Measurements from ENCODE around the gene PLD3.

Gene PLD3

DNA sequence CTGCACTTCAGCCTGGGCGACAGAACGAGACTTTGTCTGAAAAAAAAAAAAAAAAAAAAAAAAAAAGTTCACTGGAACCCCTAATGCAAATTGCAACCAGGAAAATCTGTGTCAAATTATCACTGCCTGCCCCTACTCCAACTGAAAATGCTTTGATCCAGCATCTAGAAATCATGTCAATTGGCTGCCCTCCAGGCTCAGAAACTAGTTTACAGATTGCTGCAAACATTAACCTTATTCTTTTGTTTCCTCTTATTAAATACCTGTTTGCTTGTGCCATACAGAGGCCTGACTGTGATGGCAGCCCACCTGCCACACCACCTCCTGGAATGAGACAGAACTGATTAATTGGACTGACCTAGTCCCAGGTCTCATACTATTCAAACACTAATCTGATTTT, 44.7 kb upstream of the PLD3 start:
- Histone ChIP-seq H3K9me3 (ENCODE audit: control insufficient read depth, insufficient read depth, low read length) (no peaks in the 10 kb centered on the region), H3K9me2 (replicated peaks; ENCODE audit: control insufficient read depth, low read length) (no peaks in the 10 kb centered on the region)

DNA sequence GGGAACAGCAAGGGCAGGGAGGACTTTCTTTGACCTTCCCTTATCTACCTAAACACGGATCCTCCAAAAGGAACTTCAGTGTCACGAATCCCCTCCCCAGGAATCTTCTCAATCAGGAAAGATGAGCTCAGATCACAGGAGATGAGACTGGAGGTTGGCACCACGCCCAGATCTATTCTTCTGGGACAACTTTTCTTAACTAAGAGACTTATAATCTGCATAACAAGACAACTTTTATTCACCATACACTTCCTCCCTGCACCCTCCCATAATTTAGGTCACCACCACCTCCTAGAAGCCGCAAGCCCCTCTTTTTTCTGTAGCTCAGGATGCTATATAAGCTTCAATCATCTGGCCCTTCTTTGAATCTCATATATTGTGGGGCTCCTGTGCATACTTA, 44.2 kb upstream of the PLD3 start:
- no peaks in the 10 kb centered on the region for H3K79me2 ChIP-seq (ENCODE audit: control insufficient read depth, low read length)
- H3K9me3 ChIP-seq (ENCODE audit: control insufficient read depth, insufficient read depth, low read length) = no peaks in the 10 kb centered on the region
- no peak overlapping the region for H3K27ac ChIP-seq (ENCODE audit: low read depth, low read length)
- no peaks in the 10 kb centered on the region for H3F3A ChIP-seq (ENCODE audit: control insufficient read depth, insufficient read depth)
- no peaks in the 10 kb centered on the region for H3K27me3 ChIP-seq (ENCODE audit: control insufficient read depth, low read length)
- H3K4me2 ChIP-seq (ENCODE audit: low read length) = no peak overlapping the region
- H3K9me2 ChIP-seq (replicated peaks; ENCODE audit: control insufficient read depth, low read length) = no peaks in the 10 kb centered on the region
- no peak for TF ChIP-seq EZH2phosphoT487 (IDR thresholded peaks at IDR 0.05; ENCODE audit: borderline replicate concordance, low read length)
- TF ChIP-seq, protein P1, sequence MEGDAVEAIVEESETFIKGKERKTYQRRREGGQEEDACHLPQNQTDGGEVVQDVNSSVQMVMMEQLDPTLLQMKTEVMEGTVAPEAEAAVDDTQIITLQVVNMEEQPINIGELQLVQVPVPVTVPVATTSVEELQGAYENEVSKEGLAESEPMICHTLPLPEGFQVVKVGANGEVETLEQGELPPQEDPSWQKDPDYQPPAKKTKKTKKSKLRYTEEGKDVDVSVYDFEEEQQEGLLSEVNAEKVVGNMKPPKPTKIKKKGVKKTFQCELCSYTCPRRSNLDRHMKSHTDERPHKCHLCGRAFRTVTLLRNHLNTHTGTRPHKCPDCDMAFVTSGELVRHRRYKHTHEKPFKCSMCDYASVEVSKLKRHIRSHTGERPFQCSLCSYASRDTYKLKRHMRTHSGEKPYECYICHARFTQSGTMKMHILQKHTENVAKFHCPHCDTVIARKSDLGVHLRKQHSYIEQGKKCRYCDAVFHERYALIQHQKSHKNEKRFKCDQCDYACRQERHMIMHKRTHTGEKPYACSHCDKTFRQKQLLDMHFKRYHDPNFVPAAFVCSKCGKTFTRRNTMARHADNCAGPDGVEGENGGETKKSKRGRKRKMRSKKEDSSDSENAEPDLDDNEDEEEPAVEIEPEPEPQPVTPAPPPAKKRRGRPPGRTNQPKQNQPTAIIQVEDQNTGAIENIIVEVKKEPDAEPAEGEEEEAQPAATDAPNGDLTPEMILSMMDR (IDR thresholded peaks at IDR 0.05; ENCODE audit: low read depth, low read length, poor library complexity, severe bottlenecking) = no peak
- no peaks in the 10 kb centered on the region for H3K36me3 ChIP-seq (ENCODE audit: control insufficient read depth, low read length)
- no peaks in the 10 kb centered on the region for H4K20me1 ChIP-seq (ENCODE audit: control insufficient read depth, insufficient read depth, low read depth, low read length)
- H3K4me3 ChIP-seq (ENCODE audit: low read length) = no peak overlapping the region
- peaks cover 3% of the 10 kb centered on the region; the same call in 1 of the 2 replicates for H3K4me1 ChIP-seq (ENCODE audit: control insufficient read depth, low read length)

More for the DNA sequence above, 44.7 kb upstream of the PLD3 start:
- H3K27me3 ChIP-seq (ENCODE audit: control insufficient read depth, low read length) = no peaks in the 10 kb centered on the region
- H3K27ac ChIP-seq (ENCODE audit: low read depth, low read length) = no peak overlapping the region
- TF ChIP-seq EZH2phosphoT487 (IDR thresholded peaks at IDR 0.05; ENCODE audit: borderline replicate concordance, low read length) = no peak
- TF ChIP-seq, protein P1 (IDR thresholded peaks at IDR 0.05; ENCODE audit: low read depth, low read length, poor library complexity, severe bottlenecking) = no peak
- H3K4me2 ChIP-seq (ENCODE audit: low read length) = no peak overlapping the region
- H3K36me3 ChIP-seq (ENCODE audit: control insufficient read depth, low read length) = no peaks in the 10 kb centered on the region
- no peaks in the 10 kb centered on the region for H4K20me1 ChIP-seq (ENCODE audit: control insufficient read depth, insufficient read depth, low read depth, low read length)
- no peak overlapping the region for H3K4me3 ChIP-seq (ENCODE audit: low read length)
- no peaks in the 10 kb centered on the region for H3K79me2 ChIP-seq (ENCODE audit: control insufficient read depth, low read length)
- peaks cover 3% of the 10 kb centered on the region; the same call in 1 of the 2 replicates for H3K4me1 ChIP-seq (ENCODE audit: control insufficient read depth, low read length)
- H3F3A ChIP-seq (ENCODE audit: control insufficient read depth, insufficient read depth) = no peaks in the 10 kb centered on the region

DNA sequence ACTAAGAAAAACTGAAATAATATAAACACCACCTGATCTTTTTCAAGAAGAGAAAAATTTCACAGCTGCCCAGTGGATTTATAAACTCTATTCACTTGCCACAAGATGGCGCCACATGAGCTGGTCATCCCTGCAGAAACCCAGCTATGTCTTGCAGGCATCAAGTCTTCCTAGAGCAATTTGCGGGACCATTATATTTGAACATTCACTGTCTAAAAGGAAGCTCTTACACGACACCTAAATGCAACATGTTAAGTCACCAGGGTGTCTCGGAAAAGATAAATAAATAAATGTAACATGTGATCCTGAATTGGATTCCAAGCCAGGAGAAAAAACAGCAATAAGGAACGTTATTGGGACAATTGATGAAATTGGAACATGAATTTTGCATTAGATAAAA, 43.1 kb upstream of the PLD3 start:
- no peaks in the 10 kb centered on the region for H3K79me2 ChIP-seq (ENCODE audit: control insufficient read depth, low read length)

More for the DNA sequence above, 43.1 kb upstream of the PLD3 start:
- no peak overlapping the region for H3K4me3 ChIP-seq (ENCODE audit: low read length)
- H3K27me3 ChIP-seq (ENCODE audit: control insufficient read depth, low read length) = no peaks in the 10 kb centered on the region
- H3K4me1 ChIP-seq (ENCODE audit: control insufficient read depth, low read length) = peaks cover 3% of the 10 kb centered on the region; the same call in 1 of the 2 replicates
- H4K20me1 ChIP-seq (ENCODE audit: control insufficient read depth, insufficient read depth, low read depth, low read length) = no peaks in the 10 kb centered on the region
- no peaks in the 10 kb centered on the region for H3K9me3 ChIP-seq (ENCODE audit: control insufficient read depth, insufficient read depth, low read length)
- H3K9me2 ChIP-seq (replicated peaks; ENCODE audit: control insufficient read depth, low read length) = no peaks in the 10 kb centered on the region
- H3K36me3 ChIP-seq (ENCODE audit: control insufficient read depth, low read length) = no peaks in the 10 kb centered on the region
- no peak overlapping the region for H3K27ac ChIP-seq (ENCODE audit: low read depth, low read length)
- H3K4me2 ChIP-seq (ENCODE audit: low read length) = no peak overlapping the region
- TF ChIP-seq, protein P1 (IDR thresholded peaks at IDR 0.05; ENCODE audit: low read depth, low read length, poor library complexity, severe bottlenecking) = peak; percentile 80
- no peak for TF ChIP-seq EZH2phosphoT487 (IDR thresholded peaks at IDR 0.05; ENCODE audit: borderline replicate concordance, low read length)
- H3F3A ChIP-seq (ENCODE audit: control insufficient read depth, insufficient read depth) = no peaks in the 10 kb centered on the region
